HL-60/S4 treated with retinoic acid at 250 ng/mL for 4 days and 3 days (cell line): ENCODE data around the gene C11orf58.

Source experiments
- in situ Hi-C: fragments of 300-500 bp; cut with MboI; formaldehyde crosslinking; loops from 2 replicates; pipeline ENCODE4 v1.7.0; 2022; ENCODE audit warnings: low sequenced_read_pairs

Gene C11orf58

DNA sequence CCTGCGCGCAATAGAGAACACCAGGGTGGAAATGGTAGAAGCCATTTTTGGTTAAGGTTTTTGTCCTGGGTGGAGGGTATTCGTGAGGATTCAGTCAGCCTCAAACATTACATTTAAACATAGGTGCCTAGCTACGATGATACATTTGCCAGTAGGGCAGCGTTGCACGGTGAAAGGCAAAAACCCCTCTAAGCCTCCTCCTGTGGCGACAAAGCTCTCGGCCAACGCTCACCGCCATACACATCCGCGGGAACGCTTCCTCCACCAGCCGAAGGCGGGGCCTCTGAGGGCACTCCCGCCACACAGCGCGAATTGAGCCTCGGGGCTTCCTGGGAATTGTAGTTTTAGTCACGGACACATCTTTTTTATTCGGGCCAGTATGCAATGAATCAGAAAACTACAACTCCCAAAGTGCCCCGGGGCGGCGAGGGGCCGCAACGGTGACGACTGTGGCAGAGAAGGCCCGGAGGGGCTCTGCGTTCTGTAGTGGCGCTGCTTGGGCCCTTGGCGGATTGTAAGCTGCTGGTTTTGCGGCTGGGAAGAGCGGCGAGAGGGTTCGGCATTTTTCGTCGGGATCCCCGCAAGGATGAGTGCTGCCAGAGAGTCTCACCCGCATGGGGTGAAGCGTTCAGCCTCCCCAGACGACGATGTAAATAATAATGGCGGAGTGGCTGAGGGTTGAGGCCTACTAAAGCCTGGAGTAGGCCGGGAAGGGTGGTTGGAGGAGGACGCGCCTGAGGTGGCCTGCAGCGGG lies at the start of gene C11orf58:
C11orf58 (plus strand) TSS at position 455 of the 754 bp plus-strand sequence; CDS start at position 587, 132 bp downstream.
- in situ Hi-C loops = no loop called here

DNA sequence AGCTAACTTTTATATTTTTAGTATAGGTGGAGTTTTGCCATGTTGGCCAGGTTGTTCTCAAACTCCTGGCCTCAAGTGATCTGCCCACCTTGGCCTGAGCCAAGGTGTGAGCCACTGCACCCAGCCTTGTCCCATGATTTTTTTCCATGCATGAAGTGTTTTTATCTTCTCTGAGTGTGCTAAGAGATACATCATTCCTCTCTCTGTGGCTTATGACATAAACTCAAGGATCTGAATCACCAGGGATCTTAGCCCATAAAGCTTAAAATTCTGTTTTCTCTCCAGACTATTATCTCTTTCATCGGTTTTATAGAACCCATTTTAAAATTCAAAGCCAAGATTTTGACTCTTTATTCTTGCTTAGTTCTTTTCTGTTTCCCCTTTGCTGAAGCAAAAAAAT lies 48.4 kb upstream of the C11orf58 start:
- in situ Hi-C loops = no loop called here

DNA sequence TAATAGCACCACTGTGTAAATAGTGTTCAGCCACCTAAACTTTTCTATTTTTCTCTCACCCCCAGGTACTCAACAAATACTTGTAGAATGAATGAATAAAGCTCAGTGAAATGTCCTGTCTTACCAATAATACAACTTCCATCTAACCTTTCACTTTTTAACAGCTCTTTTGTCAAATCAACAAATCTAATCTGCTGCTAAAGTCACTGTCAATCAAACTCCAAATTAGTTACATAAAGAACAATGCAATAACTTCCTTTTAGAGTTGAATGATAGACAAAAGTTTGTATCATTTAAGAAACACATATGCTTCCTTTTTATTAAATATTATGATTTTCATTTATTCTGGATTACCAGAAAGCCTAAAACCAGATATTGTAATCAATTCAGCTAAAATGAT lies 34.7 kb upstream of the C11orf58 start:
- in situ Hi-C loops = no loop called here

DNA sequence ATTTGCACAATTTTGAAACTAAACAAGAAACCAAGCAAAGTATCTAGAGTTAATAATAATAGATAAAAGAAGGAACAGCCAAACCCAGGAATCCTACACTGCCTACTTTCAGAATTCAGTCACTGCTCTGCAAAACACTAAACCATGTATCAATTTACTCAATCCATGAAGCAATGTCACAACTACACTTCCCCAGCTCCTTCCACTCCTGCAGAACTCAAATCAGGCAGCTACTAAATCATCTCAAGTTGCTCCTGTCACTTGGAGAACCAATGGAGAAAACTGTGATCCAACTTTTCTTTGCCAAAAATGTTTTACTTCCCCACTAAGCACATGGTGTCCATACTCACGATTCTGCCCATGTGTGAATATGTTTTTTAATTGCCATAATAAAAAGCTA lies 24.9 kb upstream of the C11orf58 start:
- in situ Hi-C loops = no loop called here

DNA sequence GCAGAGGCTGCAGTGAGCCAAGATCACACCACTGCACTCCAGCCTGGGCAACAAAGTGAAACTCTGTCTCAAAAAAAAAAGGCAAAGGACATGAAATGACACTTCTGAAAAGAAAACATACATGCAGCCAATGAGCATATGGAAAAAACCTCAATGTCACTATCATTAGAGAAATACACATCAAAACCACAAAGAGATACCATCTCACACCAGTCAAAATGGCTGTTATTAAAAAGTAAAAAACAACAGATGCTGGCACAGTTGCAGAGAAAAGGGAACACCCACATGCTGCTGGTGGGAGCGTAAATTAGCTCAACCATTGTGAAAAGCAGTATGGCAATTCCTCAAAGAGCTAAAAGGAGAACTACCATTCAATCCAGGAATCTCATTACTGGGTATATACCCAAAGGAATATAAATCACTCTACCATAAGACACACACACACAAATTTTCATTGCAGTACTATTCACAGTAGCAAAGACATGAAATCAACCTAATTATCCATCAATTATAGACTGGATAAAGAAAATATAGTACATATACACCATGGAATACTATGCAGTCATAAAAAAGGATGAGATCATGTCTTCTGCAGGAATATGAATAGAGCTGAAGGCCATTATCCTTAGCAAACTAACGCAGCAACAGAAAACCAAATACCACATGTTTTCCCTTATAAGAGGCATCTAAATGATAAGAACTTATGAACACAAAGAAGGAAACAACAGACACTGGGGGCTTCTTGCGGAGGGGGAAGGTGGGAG lies 15.7 kb upstream of the C11orf58 start:
- in situ Hi-C loops = no loop called here

DNA sequence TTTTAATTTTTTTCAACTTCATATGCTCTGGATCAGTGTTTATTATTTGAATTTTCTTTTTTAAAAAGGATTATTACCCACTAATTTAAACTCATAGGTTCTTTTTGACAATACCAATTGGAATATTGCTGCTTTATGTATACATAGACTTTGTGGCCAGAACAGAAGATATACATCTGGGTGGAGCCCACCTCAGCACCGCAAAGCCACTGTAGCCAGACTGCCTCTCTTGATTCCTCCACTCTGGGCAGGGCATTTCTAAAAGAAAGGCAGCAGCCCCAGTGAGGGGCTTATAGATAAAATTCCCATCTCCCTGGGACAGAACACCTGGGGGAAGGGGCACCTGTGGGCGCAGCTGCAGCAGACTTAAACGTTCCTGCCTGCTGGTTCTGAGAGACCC lies 10.6 kb upstream of the C11orf58 start:
- in situ Hi-C loops = no loop called here

DNA sequence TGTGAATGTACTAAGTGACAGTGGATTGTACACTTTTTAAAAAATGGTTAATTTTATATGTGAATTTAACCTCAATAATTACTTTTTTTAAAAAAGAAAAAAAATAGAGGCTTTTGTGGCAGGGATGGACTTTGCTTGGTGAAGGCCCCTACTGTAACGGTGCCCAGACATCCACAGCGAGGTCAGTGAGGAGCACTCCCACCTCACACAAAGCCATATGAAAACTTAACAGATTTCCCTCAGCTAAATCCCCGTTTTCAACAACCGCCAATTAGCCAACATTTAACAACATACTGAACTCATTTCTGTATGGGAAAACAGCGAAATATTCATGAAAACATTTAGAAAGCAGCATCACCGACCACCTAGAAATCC lies 642 bp upstream of the C11orf58 start:
- in situ Hi-C loops = no loop called here

DNA sequence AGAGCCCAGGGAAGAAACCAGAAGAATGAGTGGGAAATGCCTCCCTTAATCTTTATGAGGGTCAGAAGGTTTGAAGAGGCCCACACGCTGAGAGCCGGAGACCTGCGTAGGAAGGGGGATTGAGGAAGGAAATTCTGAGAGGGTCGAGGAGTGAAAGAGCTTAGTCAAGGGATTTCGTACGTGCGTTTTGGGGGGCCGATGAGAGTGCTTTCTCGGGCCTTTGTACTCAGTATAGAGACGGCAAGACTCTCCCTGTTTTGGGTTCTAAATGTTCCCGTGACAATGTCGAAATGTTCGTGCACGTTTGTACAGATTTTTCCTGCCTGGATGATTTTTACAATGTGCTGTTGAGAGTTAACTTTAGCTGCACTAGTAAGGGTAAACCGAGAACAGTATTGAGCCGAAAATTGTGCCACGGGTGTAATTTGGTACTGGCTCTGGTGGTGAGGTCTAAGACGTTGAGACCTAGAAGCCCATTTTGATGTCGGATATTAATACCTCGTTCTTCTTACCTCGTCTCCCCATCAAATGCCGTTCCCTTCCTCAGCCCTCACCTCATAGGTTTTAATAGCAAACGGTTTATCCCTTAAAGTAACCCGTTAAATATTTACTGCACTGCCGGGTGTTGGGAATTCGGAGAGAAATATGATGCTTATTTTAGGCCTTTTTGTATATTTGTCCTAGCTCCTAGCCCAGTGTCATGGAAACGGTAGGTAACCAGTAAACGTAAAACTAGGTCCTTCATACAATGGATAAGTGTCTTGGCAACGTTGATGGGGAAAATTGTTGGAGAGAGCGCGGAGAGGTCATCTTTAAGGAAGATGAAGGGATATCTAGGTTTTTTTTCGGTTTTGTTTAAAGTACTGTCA lies 734 bp downstream of the C11orf58 start:
- in situ Hi-C loops = no loop called here

DNA sequence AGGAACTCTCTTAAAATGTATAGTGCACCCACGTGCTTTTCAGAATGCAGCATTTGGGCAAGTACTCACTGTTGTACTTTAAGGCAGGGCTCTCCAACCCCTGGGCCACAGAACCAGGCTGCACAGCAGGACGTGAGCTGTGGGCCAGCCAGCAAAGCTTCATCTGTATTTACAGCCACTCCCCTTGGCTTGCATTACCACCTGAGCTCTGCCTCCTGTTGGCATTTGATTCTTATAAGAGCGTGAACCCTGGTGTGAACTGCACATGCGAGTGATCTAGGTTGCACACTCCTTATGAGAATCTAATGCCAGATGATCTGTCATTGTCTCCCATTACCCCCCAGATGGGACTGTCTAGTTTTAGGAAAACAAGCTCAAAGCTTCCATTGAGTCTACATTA lies 3.0 kb downstream of the C11orf58 start:
- in situ Hi-C loops = no loop called here

DNA sequence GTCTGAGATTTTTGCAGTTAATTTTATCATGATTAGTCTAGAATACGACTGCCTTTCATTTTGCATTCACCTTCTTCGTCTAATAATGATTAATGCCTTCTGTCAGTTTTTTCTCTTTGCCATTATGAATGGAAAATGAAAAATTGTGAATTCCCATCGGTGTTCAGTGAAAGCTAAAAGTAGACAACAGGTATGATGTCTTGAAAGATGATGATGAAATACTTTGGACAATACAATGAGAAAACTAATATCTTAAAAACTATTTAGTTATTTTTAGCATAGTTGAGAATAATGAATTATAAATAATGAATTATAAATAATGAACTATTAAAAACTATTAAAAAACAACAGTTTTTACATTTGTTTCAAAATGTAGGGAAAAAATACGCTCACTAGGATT lies 5.0 kb downstream of the C11orf58 start:
- in situ Hi-C loops = no loop called here

DNA sequence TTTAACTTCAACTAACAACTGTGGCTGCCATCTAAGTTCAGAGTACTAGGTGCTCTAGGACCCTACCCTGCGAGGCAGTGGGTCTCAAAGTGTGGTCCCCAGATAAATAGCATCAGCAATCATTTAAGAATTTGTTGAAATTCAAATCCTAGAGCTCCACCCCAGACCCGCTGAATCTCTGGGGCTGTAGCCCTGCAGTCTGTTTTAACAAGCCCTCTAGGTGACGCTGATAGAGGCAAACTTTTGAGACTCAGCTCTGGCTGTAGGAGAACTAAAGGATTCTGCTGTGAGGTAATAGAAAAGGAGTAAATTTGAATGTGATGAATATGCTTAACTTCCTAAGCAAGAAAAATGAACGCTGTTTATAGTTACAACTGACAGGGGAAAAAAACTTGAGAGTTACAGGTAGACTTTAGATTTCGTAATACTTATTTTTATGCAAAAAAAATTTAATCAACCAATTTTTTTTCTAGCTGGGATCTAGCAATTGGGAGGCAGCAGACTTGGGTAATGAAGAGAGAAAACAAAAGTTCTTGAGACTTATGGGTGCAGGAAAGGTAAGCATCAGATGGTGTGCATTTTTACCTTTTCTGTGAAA lies 5.8 kb downstream of the C11orf58 start:
- in situ Hi-C loops = no loop called here

DNA sequence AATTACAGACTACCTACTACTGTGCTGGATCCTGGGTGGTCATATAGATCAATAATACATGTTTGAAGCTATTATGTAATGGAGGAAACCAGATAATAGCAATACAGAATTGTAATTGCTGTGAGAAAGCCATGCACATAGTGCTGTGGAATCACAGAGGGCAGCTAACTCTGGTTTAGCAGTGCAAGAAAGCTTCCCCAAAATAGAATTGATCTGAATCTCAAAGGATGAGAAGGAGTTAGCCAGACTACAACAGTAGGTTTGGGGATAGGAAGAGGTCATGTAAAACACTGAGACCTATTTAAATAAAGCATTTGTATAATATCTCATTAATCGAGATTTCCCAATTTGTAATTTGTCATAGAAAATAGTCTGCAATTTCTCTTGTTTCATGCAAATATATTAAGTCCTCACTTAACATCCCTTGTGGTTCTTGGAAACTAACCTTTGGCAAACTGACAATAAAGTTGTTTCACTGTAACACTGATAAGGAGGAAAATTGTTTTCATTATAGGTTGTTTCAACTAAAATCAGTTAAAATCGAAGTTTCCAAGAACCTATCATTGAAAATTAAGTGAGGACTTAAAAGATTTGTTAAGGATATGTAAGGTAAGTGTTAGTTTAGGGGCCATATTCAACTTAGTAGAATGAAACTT lies 7.6 kb downstream of the C11orf58 start:
- in situ Hi-C loops = no loop called here

DNA sequence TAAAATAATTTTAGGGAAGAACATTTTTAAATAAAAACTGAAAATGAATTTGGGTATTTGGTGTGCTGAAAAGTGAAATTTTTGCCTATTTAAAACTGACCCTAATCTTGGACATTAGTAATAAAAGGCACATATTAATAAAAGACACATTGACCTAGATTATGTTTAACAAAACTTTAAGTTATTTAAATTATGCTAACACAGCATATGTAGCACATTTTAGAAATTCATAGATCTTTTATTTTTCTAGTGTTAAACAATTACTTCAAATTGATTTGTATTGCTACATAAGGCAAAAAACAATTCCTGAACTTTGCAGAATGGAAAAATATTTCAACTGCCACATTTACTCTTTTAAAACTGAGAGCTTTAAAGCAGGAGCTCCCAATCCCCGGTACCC lies 10.6 kb downstream of the C11orf58 start:
- in situ Hi-C loops = no loop called here

DNA sequence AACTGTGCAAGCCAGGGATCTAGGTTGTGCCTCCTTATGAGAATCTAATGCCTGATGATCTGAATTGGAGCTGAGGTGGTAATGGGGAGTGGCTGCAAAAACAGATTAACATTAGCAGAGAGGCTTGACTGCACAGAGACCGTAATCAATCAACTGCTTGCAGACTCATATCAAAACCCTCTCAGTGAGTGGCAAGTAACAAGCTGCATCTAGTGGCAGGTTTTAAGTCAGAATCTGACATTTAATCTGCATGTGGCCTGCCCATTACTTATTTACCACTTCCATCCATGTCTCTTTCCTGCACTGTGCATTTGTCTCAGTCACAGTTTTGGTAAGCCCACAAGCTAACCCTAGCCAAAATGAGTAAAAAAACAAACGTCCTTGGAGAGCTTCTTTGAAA lies 11.2 kb downstream of the C11orf58 start:
- in situ Hi-C loops = no loop called here

DNA sequence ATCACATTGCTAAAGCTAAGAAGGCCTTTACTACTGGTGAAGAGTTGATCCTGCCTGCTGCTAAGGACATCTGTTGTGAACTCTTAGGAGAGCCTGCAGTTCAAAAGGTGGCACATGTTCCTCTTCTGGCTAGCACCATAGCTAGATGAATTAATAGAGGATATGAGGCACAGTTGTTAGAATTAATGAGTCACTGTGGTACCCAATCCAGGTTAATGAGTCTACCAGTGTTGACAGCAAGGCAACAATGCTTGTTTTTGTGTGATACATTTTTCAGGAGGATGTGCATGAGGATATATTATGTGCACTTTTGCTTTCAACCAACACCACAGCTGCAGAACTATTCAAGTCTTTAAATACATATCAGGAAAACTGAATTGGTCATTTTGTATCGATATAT lies 12.0 kb downstream of the C11orf58 start:
- in situ Hi-C loops = no loop called here

DNA sequence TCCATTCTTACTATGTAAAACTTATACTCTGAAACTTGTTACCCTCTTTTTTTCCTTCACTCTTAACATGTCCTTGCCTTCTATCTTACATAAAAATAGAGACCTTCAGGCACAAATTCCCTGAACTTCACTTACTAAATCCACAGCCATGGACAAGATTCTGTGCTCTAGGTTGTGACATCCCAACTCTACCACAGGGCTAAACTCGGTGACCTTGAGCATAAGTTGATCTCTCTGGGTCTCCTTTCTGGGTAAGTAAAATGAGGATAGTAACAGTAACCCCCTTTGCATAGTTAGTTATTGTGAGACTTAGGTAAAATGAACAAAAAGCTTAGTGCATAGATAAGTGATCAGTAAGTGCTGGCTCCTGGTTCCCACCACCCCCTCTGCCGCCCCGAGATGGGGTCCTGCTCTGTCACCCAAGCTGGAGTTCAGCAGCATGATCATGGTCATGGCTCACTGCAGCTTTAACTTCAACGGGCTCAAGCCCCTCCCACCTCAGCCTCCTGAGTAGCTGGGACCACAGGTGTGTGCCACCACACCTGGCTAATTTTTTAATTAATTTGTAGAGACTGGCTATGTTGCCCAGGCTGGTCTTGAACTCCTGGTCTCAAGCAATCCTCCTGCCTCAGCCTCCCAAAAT lies 20.1 kb downstream of the C11orf58 start:
- in situ Hi-C loops = no loop called here

DNA sequence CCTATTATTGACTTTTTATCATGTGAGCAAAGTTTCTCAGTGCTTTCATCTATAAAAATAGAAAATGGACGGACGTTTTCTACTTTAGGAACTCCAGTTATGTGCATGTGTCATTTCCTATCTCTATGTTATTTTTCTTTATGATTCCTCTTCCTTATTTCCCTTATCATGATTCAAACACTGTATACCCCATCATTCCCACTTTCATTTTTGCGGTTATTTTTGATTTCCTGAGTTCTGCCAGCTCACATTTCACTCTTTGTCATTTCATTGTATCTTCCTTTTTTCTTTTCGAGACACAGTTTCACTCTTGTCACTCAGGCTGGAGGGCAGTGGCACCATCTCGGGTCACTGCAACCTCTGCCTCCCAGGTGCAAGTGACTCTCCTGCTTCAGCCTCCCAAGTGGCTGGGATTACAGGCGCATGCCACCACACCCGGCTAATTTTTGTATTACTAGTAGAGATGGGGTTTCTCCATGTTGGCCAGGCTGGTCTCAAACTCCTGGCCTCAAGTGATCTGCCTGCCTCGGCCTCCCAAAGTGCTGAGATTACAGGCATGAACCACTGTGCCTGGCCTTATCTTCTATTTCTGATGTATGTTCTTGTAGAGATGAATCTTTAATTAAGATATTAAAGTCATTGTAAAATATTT lies 21.5 kb downstream of the C11orf58 start:
- in situ Hi-C loops = no loop called here

DNA sequence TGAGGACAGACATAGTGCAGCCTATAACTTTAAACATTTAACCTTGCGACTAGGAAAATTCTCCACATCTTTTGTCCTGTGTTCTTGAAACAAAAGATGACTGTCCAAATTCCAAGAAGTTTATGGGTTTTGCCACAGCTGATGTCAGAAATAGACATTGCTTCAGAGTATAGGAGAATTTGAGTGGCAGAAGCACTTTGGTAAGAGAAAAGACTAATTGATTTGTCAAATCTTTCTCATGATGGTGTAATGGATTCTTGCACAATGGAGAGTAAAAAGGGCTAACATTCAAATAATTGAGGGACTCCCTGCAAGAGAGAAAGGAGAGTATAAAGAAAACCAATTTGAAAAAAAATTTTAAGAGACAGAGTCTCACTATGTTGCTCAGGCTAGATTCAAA lies 25.3 kb downstream of the C11orf58 start:
- in situ Hi-C loops = no loop called here

DNA sequence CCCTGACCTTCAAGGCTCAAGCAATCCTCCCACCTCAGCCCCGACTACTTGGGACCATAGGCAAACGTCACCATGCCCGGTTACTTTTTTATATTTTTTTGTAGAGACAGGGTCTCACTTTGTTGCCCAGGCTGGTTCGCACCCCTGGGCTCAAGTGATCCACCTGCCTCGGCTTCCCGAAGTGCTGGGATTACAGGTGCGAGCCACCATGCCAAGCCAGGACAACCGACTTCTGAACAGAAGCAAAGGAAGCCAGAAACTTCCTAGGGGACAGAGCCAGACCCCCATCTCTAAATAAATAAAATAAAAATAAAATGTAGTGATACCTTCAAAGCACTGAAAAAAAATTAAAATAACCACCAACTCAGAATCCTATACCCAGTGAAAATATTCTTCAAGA lies 26.4 kb downstream of the C11orf58 start:
- in situ Hi-C loops = no loop called here

DNA sequence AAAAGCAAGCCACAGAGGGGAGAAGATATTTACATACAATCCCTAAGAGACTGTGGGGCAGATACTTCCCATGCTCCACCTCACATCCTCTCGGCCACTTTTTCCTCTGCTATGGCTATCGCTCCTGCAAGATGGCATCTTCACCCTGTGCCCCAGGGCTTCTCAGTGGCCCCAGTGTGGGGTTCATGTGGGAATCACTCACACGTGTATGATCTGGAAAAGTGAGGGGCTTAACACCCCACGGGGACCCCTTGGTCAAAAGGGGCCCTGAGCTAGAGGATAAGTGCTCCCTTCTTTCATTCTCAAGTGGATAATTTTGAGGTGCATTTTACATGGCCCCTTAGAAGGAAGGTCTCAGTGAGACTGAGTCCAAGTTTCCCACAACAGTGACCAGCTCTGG lies 28.7 kb downstream of the C11orf58 start:
- in situ Hi-C loops = no loop called here
